ENCODE data around the gene KLHL25. TPM values are rescaled to one million over a fixed set of nuclear protein-coding genes. Genes with fewer than 3 reads are reported as not detected.
"Not testable (repeated sequence)": the region's sequence is repeated elsewhere in the genome, so short reads cannot be mapped to it uniquely, and the experiment has no call there.

The KLHL25 gene
- polyA plus RNA-seq, 1 donor from 2014 or later = 38.9 TPM

DNA sequence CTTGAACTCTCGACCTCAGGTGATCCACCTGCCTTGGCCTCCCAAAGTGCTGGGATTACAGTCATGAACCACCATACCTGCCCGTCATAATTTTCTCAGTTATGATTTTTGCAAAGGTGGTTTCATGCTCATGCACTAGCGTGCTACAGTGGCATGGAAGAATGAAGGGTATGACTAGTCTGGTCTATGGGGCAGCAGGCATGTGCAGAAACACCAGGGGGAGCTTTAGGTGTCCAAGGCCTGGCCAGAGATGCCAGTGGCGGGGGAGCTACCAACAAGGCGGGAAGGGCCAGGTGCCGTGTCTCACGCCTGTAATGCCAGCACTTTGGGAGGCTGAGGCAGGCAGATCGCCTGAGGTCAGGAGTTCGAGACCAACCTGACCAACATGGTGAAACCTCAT, 7.9 kb upstream of the KLHL25 start:
- not testable (repeated sequence) for H3K9me3 ChIP-seq (ENCODE audit: low read length); H3K9me2 ChIP-seq (ENCODE audit: insufficient read depth, low read length); H2AFZ ChIP-seq (ENCODE audit: low read depth, low read length); H3K4me3 ChIP-seq (ENCODE audit: low read length); H3K27me3 ChIP-seq (ENCODE audit: insufficient read depth, low read depth, low read length); H3K79me2 ChIP-seq (replicated peaks; ENCODE audit: insufficient read depth, low read length); H3K36me3 ChIP-seq (ENCODE audit: insufficient read depth, low read length); H3K27ac ChIP-seq (ENCODE audit: low read length); H3K4me2 ChIP-seq (ENCODE audit: low read length); H4K20me1 ChIP-seq (ENCODE audit: insufficient read depth); H3F3A ChIP-seq (ENCODE audit: insufficient read depth, low read length, poor library complexity, severe bottlenecking); H3K9ac ChIP-seq (ENCODE audit: low read length)

GRCh38 chr15:85800478-85801123, 5.9 kb upstream of the KLHL25 start:
- H3K4me3 ChIP-seq (ENCODE audit: low read length) = no peak overlapping the region
- H3K36me3 ChIP-seq (ENCODE audit: insufficient read depth, low read length) = no peaks in the 10 kb centered on the region
- TF ChIP-seq EZH2 (IDR thresholded peaks at IDR 0.05; ENCODE audit: borderline replicate concordance, insufficient read depth, low read length, poor library complexity, severe bottlenecking) (no peak), CTCF (IDR thresholded peaks at IDR 0.05; ENCODE audit: poor library complexity, severe bottlenecking) (no peak), EP300 (conservative IDR thresholded peaks at IDR 0.05; ENCODE audit: poor library complexity, severe bottlenecking) (no peak), TAF1 (IDR thresholded peaks at IDR 0.05; ENCODE audit: low read depth) (no peak), MXI1 (conservative IDR thresholded peaks at IDR 0.05; ENCODE audit: poor library complexity, severe bottlenecking) (no peak), RAD21 (conservative IDR thresholded peaks at IDR 0.05) (no peak), SMC3 (conservative IDR thresholded peaks at IDR 0.05; ENCODE audit: poor library complexity) (no peak), POLR2AphosphoS5 (IDR thresholded peaks at IDR 0.05) (no peak)
- TF ChIP-seq, protein P1, sequence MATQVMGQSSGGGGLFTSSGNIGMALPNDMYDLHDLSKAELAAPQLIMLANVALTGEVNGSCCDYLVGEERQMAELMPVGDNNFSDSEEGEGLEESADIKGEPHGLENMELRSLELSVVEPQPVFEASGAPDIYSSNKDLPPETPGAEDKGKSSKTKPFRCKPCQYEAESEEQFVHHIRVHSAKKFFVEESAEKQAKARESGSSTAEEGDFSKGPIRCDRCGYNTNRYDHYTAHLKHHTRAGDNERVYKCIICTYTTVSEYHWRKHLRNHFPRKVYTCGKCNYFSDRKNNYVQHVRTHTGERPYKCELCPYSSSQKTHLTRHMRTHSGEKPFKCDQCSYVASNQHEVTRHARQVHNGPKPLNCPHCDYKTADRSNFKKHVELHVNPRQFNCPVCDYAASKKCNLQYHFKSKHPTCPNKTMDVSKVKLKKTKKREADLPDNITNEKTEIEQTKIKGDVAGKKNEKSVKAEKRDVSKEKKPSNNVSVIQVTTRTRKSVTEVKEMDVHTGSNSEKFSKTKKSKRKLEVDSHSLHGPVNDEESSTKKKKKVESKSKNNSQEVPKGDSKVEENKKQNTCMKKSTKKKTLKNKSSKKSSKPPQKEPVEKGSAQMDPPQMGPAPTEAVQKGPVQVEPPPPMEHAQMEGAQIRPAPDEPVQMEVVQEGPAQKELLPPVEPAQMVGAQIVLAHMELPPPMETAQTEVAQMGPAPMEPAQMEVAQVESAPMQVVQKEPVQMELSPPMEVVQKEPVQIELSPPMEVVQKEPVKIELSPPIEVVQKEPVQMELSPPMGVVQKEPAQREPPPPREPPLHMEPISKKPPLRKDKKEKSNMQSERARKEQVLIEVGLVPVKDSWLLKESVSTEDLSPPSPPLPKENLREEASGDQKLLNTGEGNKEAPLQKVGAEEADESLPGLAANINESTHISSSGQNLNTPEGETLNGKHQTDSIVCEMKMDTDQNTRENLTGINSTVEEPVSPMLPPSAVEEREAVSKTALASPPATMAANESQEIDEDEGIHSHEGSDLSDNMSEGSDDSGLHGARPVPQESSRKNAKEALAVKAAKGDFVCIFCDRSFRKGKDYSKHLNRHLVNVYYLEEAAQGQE (IDR thresholded peaks at IDR 0.05; ENCODE audit: borderline replicate concordance) = no peak
- no peaks in the 10 kb centered on the region for H3K9me2 ChIP-seq (ENCODE audit: insufficient read depth, low read length)
- H3K27me3 ChIP-seq (ENCODE audit: insufficient read depth, low read depth, low read length) = no peaks in the 10 kb centered on the region
- H3K4me2 ChIP-seq (ENCODE audit: low read length) = no peak overlapping the region
- H3K79me2 ChIP-seq (replicated peaks; ENCODE audit: insufficient read depth, low read length) = no peaks in the 10 kb centered on the region
- no peak overlapping the region for H2AFZ ChIP-seq (ENCODE audit: low read depth, low read length)
- H4K20me1 ChIP-seq (ENCODE audit: insufficient read depth) = no peaks in the 10 kb centered on the region
- H3K9ac ChIP-seq (ENCODE audit: low read length) = no peak overlapping the region
- no peaks in the 10 kb centered on the region for H3F3A ChIP-seq (ENCODE audit: insufficient read depth, low read length, poor library complexity, severe bottlenecking)
- no peak overlapping the region for H3K27ac ChIP-seq (ENCODE audit: low read length)
- H3K9me3 ChIP-seq (ENCODE audit: low read length) = no peaks in the 10 kb centered on the region

DNA sequence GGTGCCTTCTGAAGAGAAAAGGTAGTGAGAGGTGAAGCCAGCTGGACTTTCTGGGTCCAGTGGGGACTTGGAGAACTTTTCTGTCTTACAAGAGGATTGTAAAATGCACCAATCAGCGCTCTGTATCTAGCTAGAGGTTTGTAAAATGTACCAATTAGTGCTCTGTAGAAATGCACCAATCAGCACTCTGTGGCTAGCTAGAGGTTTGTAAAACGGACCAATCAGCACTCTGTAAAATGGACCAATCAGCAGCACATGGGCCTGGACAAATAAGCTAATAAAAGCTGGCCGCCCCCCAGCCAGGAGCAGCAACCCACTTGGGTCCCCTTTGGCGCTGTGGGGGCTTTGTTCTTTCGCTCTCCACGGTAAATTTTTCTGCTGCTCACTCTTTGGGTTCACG, 1.6 kb upstream of the KLHL25 start:
- not testable (repeated sequence) for H3K27me3 ChIP-seq (ENCODE audit: insufficient read depth, low read depth, low read length); H2AFZ ChIP-seq (ENCODE audit: low read depth, low read length); H3F3A ChIP-seq (ENCODE audit: insufficient read depth, low read length, poor library complexity, severe bottlenecking); H3K27ac ChIP-seq (ENCODE audit: low read length); H3K9me2 ChIP-seq (ENCODE audit: insufficient read depth, low read length); H4K20me1 ChIP-seq (ENCODE audit: insufficient read depth); H3K4me3 ChIP-seq (ENCODE audit: low read length); H3K4me2 ChIP-seq (ENCODE audit: low read length); H3K9me3 ChIP-seq (ENCODE audit: low read length); H3K9ac ChIP-seq (ENCODE audit: low read length); H3K36me3 ChIP-seq (ENCODE audit: insufficient read depth, low read length)
- peaks cover 31% of the 10 kb centered on the region for H3K79me2 ChIP-seq (replicated peaks; ENCODE audit: insufficient read depth, low read length)

Measured in neural cell (in vitro differentiated cells).